Measurements from ENCODE around the gene IFNAR1. TPM values are rescaled to one million over a fixed set of nuclear protein-coding genes. Genes with fewer than 3 reads are reported as not detected.

The IFNAR1 gene
- total RNA-seq, 1 experiment from 2014 or later, result 14.2 TPM

GRCh38 chr21:33286076-33286475 lies 38.7 kb upstream of the IFNAR1 start:
- H2AFZ ChIP-seq (ENCODE audit: low read length), result no peak overlapping the region
- no peak overlapping the region for H3K4me3 Mint-ChIP-seq

More at GRCh38 chr21:33286076-33286475, 38.7 kb upstream of the IFNAR1 start:
- Histone ChIP-seq H3K18ac (ENCODE audit: insufficient read length, low read depth, low read length) (no peak overlapping the region), H4K20me1 (ENCODE audit: control insufficient read depth, insufficient read depth, insufficient read length) (no peaks in the 10 kb centered on the region), H3K4me1 (ENCODE audit: insufficient read depth, low read length) (no peaks in the 10 kb centered on the region), H2BK12ac (ENCODE audit: insufficient read length, low read depth, low read length) (no peak overlapping the region), H3K4me2 (ENCODE audit: insufficient read depth, insufficient read length, low read length) (no peak overlapping the region), H2AK5ac (ENCODE audit: insufficient read length, low read length) (no peak overlapping the region), H3K27me3 (ENCODE audit: insufficient read depth, low read length) (no peaks in the 10 kb centered on the region), H4K91ac (ENCODE audit: insufficient read length, low read depth, low read length) (no peak overlapping the region), H2BK15ac (ENCODE audit: low read depth, low read length) (no peak overlapping the region), H3K79me1 (ENCODE audit: insufficient read depth, low read depth, low read length, poor library complexity, severe bottlenecking) (no peaks in the 10 kb centered on the region), H3K27ac (ENCODE audit: insufficient read length, low read depth, low read length) (no peak overlapping the region), H4K5ac (ENCODE audit: insufficient read length, low read depth, low read length) (no peak overlapping the region), H3K4ac (ENCODE audit: low read depth, low read length) (no peak overlapping the region), H2BK20ac (ENCODE audit: low read depth, low read length, poor library complexity, severe bottlenecking) (no peak overlapping the region), H2BK5ac (ENCODE audit: insufficient read length, low read length) (no peak overlapping the region), H3K9me3 (ENCODE audit: control insufficient read depth, low read depth, low read length) (no peaks in the 10 kb centered on the region), H3K23ac (ENCODE audit: insufficient read length, low read depth, low read length) (no peak overlapping the region), H2BK120ac (ENCODE audit: low read depth, low read length, poor library complexity, severe bottlenecking) (no peak overlapping the region), H4K8ac (replicated peaks; ENCODE audit: insufficient read length, low read depth, low read length) (no peak overlapping the region), H3K9ac (ENCODE audit: extremely low read depth, insufficient read length, low read length) (no peak overlapping the region), H3K56ac (ENCODE audit: insufficient read length, low read depth, low read length) (no peak overlapping the region), H3K23me2 (ENCODE audit: insufficient read length, low read depth, low read length, poor library complexity, severe bottlenecking) (no peaks in the 10 kb centered on the region), H3K79me2 (ENCODE audit: insufficient read depth, low read length) (no peaks in the 10 kb centered on the region), H3K14ac (ENCODE audit: insufficient read depth, low read length) (no peak overlapping the region), H3T11ph (ENCODE audit: low read length) (no peak overlapping the region)
- no peaks in the 10 kb centered on the region for H3K4me1 Mint-ChIP-seq
- no peak for DNase-seq
- TF ChIP-seq, protein P1, sequence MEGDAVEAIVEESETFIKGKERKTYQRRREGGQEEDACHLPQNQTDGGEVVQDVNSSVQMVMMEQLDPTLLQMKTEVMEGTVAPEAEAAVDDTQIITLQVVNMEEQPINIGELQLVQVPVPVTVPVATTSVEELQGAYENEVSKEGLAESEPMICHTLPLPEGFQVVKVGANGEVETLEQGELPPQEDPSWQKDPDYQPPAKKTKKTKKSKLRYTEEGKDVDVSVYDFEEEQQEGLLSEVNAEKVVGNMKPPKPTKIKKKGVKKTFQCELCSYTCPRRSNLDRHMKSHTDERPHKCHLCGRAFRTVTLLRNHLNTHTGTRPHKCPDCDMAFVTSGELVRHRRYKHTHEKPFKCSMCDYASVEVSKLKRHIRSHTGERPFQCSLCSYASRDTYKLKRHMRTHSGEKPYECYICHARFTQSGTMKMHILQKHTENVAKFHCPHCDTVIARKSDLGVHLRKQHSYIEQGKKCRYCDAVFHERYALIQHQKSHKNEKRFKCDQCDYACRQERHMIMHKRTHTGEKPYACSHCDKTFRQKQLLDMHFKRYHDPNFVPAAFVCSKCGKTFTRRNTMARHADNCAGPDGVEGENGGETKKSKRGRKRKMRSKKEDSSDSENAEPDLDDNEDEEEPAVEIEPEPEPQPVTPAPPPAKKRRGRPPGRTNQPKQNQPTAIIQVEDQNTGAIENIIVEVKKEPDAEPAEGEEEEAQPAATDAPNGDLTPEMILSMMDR (conservative IDR thresholded peaks at IDR 0.05), result no peak
- no peaks in the 10 kb centered on the region for H3K9me3 Mint-ChIP-seq
- peak overlapping the region in 2 of 3 experiments; percentile 72 to 74; a peak in 2 of 7 replicates for H3K27ac Mint-ChIP-seq
- H3K27me3 Mint-ChIP-seq (ENCODE audit: low read depth), result no peaks in the 10 kb centered on the region
- H3K36me3 Mint-ChIP-seq (ENCODE audit: insufficient read depth in 1 of 3, low read depth in 3 of 3), result peaks cover 0 to 8% (median 5%) of the 10 kb centered on the region in 3 experiments; a peak in 4 of 7 replicates
- no CpG with 5 or more reads among the region's 11 CpGs for WGBS (ENCODE audit: extremely low coverage, insufficient read length, low lambda C conversion rate)
